NT2/D1 (cell line): Measurements from ENCODE around the gene UNC5C.

ENCODE experiments used
- SUZ12 ChIP-seq: IDR thresholded peaks from 2 replicates; pipeline ENCODE4 v1.6.1; 2011; ENCODE audit not compliant: insufficient read length, insufficient read depth; ENCODE audit errors: extremely low read depth
- YY1 ChIP-seq: IDR thresholded peaks from 2 replicates; pipeline ENCODE4 v1.6.1; 2011; ENCODE audit not compliant: insufficient read length, insufficient read depth
- ZNF274 ChIP-seq: IDR thresholded peaks from 2 replicates; pipeline ENCODE4 v1.6.1; 2011; ENCODE audit warnings: mild to moderate bottlenecking, low read depth, low read length

DNA sequence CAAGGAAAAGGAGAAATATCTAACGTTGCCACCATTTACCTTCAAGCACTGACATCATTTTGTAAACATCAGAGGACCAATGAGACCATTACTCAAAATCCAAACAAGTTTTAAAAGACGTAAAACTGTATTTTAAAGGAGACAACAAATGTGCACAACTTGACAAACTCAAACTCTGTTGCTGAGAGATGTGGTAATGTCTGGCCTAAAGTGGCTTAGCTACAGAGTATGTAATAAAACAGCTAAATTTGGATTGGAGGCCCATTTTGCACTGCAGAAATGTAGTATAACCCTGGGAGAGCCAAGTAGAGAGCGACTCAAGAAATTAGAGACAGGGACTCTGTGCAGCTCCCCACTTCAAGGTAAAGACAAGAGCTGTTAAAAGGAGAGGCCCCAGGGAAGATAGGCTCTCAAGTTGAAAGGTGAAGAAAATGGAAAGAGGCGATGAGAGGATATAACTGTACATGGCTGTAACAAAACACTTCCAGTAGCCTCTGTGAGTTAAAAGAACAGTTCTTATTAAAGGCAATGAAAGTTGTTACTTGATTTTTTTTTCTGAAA is 20.3 kb downstream of the UNC5C start:
- no peak for TF ChIP-seq ZNF274
- TF ChIP-seq YY1 = no peak
- no peak for TF ChIP-seq SUZ12
